RWPE2 (cell line): ENCODE results near the gene TMEM178B.

ENCODE experiments used
- ATAC-seq: fragments of 200-7000 bp; cut with Tn5 transposase; 3 replicates; pipeline ENCODE4 v1.9.1; 2021; ENCODE audit warnings: low read depth
- DNase-seq: peaks from one replicate; pipeline ENCODE4 v3.0.0-alpha.2; 2020; ENCODE audit warnings: low spot score
- H3K27ac ChIP-seq: fragments of 450-650 bp; 2 replicates; pipeline ENCODE4 v1.5.1; 2017; ENCODE audit warnings: mild to moderate bottlenecking; ENCODE audit not compliant: poor library complexity, severe bottlenecking
- H3K27me3 ChIP-seq: fragments of 250-450 bp; sonication (Bioruptor Pico); 2 replicates; pipeline ENCODE4 v1.5.1; 2021; ENCODE audit warnings: mild to moderate bottlenecking, moderate library complexity; ENCODE audit not compliant: insufficient read depth, poor library complexity, severe bottlenecking
- H3K36me3 ChIP-seq: fragments of 250-450 bp; sonication (Bioruptor Pico); 2 replicates; pipeline ENCODE4 v1.5.1; 2020; ENCODE audit warnings: low read depth, mild to moderate bottlenecking, moderate library complexity
- H3K4me1 ChIP-seq: fragments of 250-450 bp; sonication (Bioruptor Pico); 2 replicates; pipeline ENCODE4 v1.5.1; 2021; ENCODE audit warnings: mild to moderate bottlenecking, moderate library complexity; ENCODE audit not compliant: insufficient read depth, poor library complexity, severe bottlenecking
- H3K4me3 ChIP-seq: fragments of 250-450 bp; sonication (Bioruptor Pico); 2 replicates; pipeline ENCODE4 v1.5.1; 2021; ENCODE audit warnings: mild to moderate bottlenecking, moderate library complexity; ENCODE audit not compliant: severe bottlenecking
- H3K9me3 ChIP-seq: fragments of 250-450 bp; sonication (Bioruptor Pico); 2 replicates; pipeline ENCODE4 v1.5.1; 2021; ENCODE audit warnings: mild to moderate bottlenecking, moderate library complexity; ENCODE audit not compliant: severe bottlenecking
- TF ChIP-seq, protein P1 (sequence below): fragments of 450-650 bp; IDR thresholded peaks from one replicate; pipeline ENCODE4 v1.5.1; 2017; ENCODE audit warnings: mild to moderate bottlenecking, moderate library complexity; ENCODE audit not compliant: poor library complexity, severe bottlenecking

TMEM178B gene

GRCh38 chr7:141122736-141123135, 48.9 kb downstream of the TMEM178B start:
- Histone ChIP-seq H3K4me3 (no peak overlapping the region), H3K27me3 (no peaks in the 10 kb centered on the region), H3K4me1 (no peaks in the 10 kb centered on the region), H3K27ac (no peak overlapping the region), H3K36me3 (no peaks in the 10 kb centered on the region), H3K9me3 (no peaks in the 10 kb centered on the region)
- ATAC-seq (no peak), DNase-seq (no peak)
- TF ChIP-seq, protein P1, sequence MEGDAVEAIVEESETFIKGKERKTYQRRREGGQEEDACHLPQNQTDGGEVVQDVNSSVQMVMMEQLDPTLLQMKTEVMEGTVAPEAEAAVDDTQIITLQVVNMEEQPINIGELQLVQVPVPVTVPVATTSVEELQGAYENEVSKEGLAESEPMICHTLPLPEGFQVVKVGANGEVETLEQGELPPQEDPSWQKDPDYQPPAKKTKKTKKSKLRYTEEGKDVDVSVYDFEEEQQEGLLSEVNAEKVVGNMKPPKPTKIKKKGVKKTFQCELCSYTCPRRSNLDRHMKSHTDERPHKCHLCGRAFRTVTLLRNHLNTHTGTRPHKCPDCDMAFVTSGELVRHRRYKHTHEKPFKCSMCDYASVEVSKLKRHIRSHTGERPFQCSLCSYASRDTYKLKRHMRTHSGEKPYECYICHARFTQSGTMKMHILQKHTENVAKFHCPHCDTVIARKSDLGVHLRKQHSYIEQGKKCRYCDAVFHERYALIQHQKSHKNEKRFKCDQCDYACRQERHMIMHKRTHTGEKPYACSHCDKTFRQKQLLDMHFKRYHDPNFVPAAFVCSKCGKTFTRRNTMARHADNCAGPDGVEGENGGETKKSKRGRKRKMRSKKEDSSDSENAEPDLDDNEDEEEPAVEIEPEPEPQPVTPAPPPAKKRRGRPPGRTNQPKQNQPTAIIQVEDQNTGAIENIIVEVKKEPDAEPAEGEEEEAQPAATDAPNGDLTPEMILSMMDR = no peak

- H3K4me3 ChIP-seq = no peak overlapping the region
- H3K4me1 ChIP-seq = no peaks in the 10 kb centered on the region
- ATAC-seq = no peak
- no peaks in the 10 kb centered on the region for H3K36me3 ChIP-seq
- H3K27ac ChIP-seq = no peak overlapping the region
- DNase-seq = no peak
- TF ChIP-seq, protein P1 = no peak
- H3K9me3 ChIP-seq = no peaks in the 10 kb centered on the region
- no peaks in the 10 kb centered on the region for H3K27me3 ChIP-seq
Measured at GRCh38 chr7:141123522-141123921, 49.7 kb downstream of the TMEM178B start.

- ATAC-seq (no peak), DNase-seq (no peak)
- no peaks in the 10 kb centered on the region for H3K36me3 ChIP-seq
- H3K27me3 ChIP-seq = no peaks in the 10 kb centered on the region
- H3K9me3 ChIP-seq = no peaks in the 10 kb centered on the region
- TF ChIP-seq, protein P1 = no peak
- no peaks in the 10 kb centered on the region for H3K4me1 ChIP-seq
- H3K27ac ChIP-seq = no peak overlapping the region
- H3K4me3 ChIP-seq = no peak overlapping the region
Measured at GRCh38 chr7:141126107-141126506, 52.2 kb downstream of the TMEM178B start.

- ATAC-seq (no peak), DNase-seq (no peak)
- Histone ChIP-seq H3K27ac (no peak overlapping the region), H3K9me3 (no peaks in the 10 kb centered on the region), H3K4me3 (no peak overlapping the region), H3K27me3 (no peaks in the 10 kb centered on the region), H3K4me1 (no peaks in the 10 kb centered on the region), H3K36me3 (no peaks in the 10 kb centered on the region)
- TF ChIP-seq, protein P1 = no peak
Measured at GRCh38 chr7:141128506-141128905, 54.6 kb downstream of the TMEM178B start.

DNA sequence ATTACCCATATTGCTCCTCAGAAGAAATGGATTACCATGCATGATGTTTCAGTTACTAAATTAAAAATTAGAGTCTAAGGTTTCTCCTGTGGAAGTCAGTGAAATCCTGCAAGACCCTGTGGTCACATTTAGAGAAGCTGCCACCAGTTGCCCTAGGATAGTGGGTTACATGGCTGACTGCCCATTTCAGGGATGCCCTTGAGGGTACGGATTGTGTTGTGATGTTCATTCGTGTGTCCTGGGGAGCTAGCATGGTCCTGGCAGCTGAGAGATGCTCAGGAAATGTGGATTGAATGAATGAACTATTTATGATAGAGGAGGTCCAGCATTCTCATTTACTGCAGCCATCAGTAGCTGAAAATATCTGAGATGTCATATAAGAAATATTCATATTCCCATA, 55.1 kb downstream of the TMEM178B start:
- Histone ChIP-seq H3K27ac (no peak overlapping the region), H3K9me3 (no peaks in the 10 kb centered on the region), H3K36me3 (no peaks in the 10 kb centered on the region), H3K27me3 (no peaks in the 10 kb centered on the region), H3K4me1 (no peaks in the 10 kb centered on the region), H3K4me3 (no peak overlapping the region)
- ATAC-seq (no peak), DNase-seq (no peak)
- TF ChIP-seq, protein P1 = no peak
